PC-3 (cell line): ENCODE data around the gene SLC44A2.

Experiments
- CTCF ChIP-seq: fragments of 300-600 bp; sonication (generic); conservative IDR thresholded peaks from 2 replicates; pipeline ENCODE4 v1.5.1; 2017; ENCODE audit warnings: antibody characterized with exemption, low read depth, mild to moderate bottlenecking, low read length
- EZH2 ChIP-seq: fragments of 300-600 bp; sonication (generic); IDR thresholded peaks from one replicate; pipeline ENCODE4 v1.6.1; 2017; ENCODE audit warnings: antibody characterized with exemption, mild to moderate bottlenecking, low read length; ENCODE audit not compliant: unreplicated experiment
- EZH2phosphoT487 ChIP-seq: fragments of 300-600 bp; sonication (generic); IDR thresholded peaks from 2 replicates; pipeline ENCODE4 v1.6.1; 2018; ENCODE audit warnings: mild to moderate bottlenecking, antibody characterized with exemption, low read length, borderline replicate concordance

GRCh38 chr19:10688545-10689280 lies 63.4 kb downstream of the SLC44A2 start:
- TF ChIP-seq EZH2 (no peak), CTCF (no peak), EZH2phosphoT487 (no peak)
